HEK293T (cell line): ENCODE results near the gene PTCHD1.

Experiments
- CTCF ChIA-PET: fragments of 350-600 bp; formaldehyde crosslinking; extraction: SDS; loops from one replicate; lab custom pipeline; 2021; ENCODE audit warnings: antibody characterized with exemption, inconsistent platforms; lab: Yijun Ruan, JAX
- POLR2A ChIA-PET: fragments of 350-600 bp; formaldehyde crosslinking; extraction: SDS; loops from one replicate; lab custom pipeline; 2020; ENCODE audit warnings: antibody characterized with exemption, inconsistent platforms; lab: Yijun Ruan, JAX
- DNase-seq: peaks from one replicate; pipeline ENCODE4 v3.0.0; 2012; ENCODE audit warnings: mixed read lengths; ENCODE audit errors: extremely low spot score
- ARNT ChIP-seq: fragments of 450-650 bp; IDR thresholded peaks from 2 replicates; pipeline ENCODE4 v1.6.1; 2017; ENCODE audit warnings: mild to moderate bottlenecking
- BHLHE40 ChIP-seq: fragments of 450-650 bp; IDR thresholded peaks from 2 replicates; pipeline ENCODE4 v1.6.1; 2016; ENCODE audit warnings: mild to moderate bottlenecking, moderate library complexity, borderline replicate concordance
- CTBP1 ChIP-seq: fragments of 450-650 bp; IDR thresholded peaks from 2 replicates; pipeline ENCODE4 v1.6.1; 2016; ENCODE audit warnings: borderline replicate concordance
- ELF4 ChIP-seq: fragments of 450-650 bp; IDR thresholded peaks from 2 replicates; pipeline ENCODE4 v1.6.1; 2017; ENCODE audit warnings: antibody characterized with exemption
- FOXA1 ChIP-seq: fragments of 450-650 bp; IDR thresholded peaks from 2 replicates; pipeline ENCODE4 v1.6.1; 2016; ENCODE audit warnings: mild to moderate bottlenecking
- FOXK2 ChIP-seq: fragments of 450-650 bp; IDR thresholded peaks from 2 replicates; pipeline ENCODE4 v1.6.1; 2016; ENCODE audit warnings: mild to moderate bottlenecking
- FOXM1 ChIP-seq: fragments of 450-650 bp; IDR thresholded peaks from 2 replicates; pipeline ENCODE4 v1.6.1; 2017; ENCODE audit warnings: mild to moderate bottlenecking, borderline replicate concordance
- HDGF ChIP-seq: fragments of 450-650 bp; IDR thresholded peaks from 2 replicates; pipeline ENCODE4 v1.6.1; 2017; ENCODE audit warnings: antibody characterized with exemption, borderline replicate concordance
- L3MBTL2 ChIP-seq: fragments of 450-650 bp; conservative IDR thresholded peaks from 2 replicates; pipeline ENCODE4 v1.6.1; 2016; ENCODE audit warnings: mild to moderate bottlenecking
- LEF1 ChIP-seq: fragments of 450-650 bp; IDR thresholded peaks from 2 replicates; pipeline ENCODE4 v1.6.1; 2017; ENCODE audit warnings: mild to moderate bottlenecking, borderline replicate concordance
- NFRKB ChIP-seq: fragments of 450-650 bp; IDR thresholded peaks from 2 replicates; pipeline ENCODE4 v1.6.1; 2016; ENCODE audit warnings: mild to moderate bottlenecking, moderate library complexity
- PKNOX1 ChIP-seq: fragments of 450-650 bp; IDR thresholded peaks from 2 replicates; pipeline ENCODE4 v1.6.1; 2016
- SP1 ChIP-seq: fragments of 450-650 bp; IDR thresholded peaks from 2 replicates; pipeline ENCODE4 v1.6.1; 2017
- SUZ12 ChIP-seq: fragments of 450-650 bp; IDR thresholded peaks from 2 replicates; pipeline ENCODE4 v1.6.1; 2016; ENCODE audit warnings: mild to moderate bottlenecking
- TARDBP ChIP-seq: fragments of 450-650 bp; IDR thresholded peaks from 2 replicates; pipeline ENCODE4 v1.6.1; 2016
- ZNF384 ChIP-seq: fragments of 450-650 bp; IDR thresholded peaks from 2 replicates; pipeline ENCODE4 v1.6.1; 2016

The PTCHD1 gene

GRCh38 chrX:23304881-23305280, 29.8 kb upstream of the PTCHD1 start:
- POLR2A ChIA-PET = no interaction called here
- no peak for DNase-seq
- CTCF ChIA-PET = no interaction called here
- TF ChIP-seq SP1 = no peak
- TF ChIP-seq PKNOX1 = no peak
- no peak for TF ChIP-seq CTBP1
- no peak for TF ChIP-seq ZNF384
- TF ChIP-seq TARDBP = no peak
- TF ChIP-seq NFRKB = no peak
- no peak for TF ChIP-seq BHLHE40
- TF ChIP-seq ARNT = no peak
- TF ChIP-seq SUZ12 = no peak
- TF ChIP-seq ELF4 = no peak
- no peak for TF ChIP-seq FOXK2
- no peak for TF ChIP-seq L3MBTL2
- no peak for TF ChIP-seq FOXA1
- no peak for TF ChIP-seq HDGF
- no peak for TF ChIP-seq LEF1
- TF ChIP-seq FOXM1 = no peak

GRCh38 chrX:23311731-23312130, 22.9 kb upstream of the PTCHD1 start:
- TF ChIP-seq L3MBTL2 (no peak), LEF1 (no peak), SUZ12 (no peak), ELF4 (no peak), FOXK2 (no peak), SP1 (no peak), HDGF (no peak), BHLHE40 (no peak), TARDBP (no peak), FOXM1 (no peak), ARNT (no peak), NFRKB (no peak), ZNF384 (no peak), CTBP1 (no peak), FOXA1 (no peak), PKNOX1 (no peak)
- ChIA-PET POLR2A (no interaction called here), CTCF (no interaction called here)
- DNase-seq = no peak

- TF ChIP-seq ELF4 (no peak), LEF1 (no peak), TARDBP (no peak), FOXA1 (no peak), SUZ12 (no peak), FOXM1 (no peak), FOXK2 (no peak), SP1 (no peak), PKNOX1 (no peak), ZNF384 (no peak), HDGF (no peak), L3MBTL2 (no peak), BHLHE40 (no peak), ARNT (no peak)
- ChIA-PET POLR2A (no interaction called here), CTCF (no interaction called here)
- no peak for DNase-seq
Measured at GRCh38 chrX:23312136-23312535, 22.5 kb upstream of the PTCHD1 start.

- CTCF ChIA-PET = interaction anchor here (0.6 to 1.2 kb wide), 3 partner anchors 13 to 1370 kb away, joined by 3 to 4 read pairs (median 4); no protein-coding TSS in a partner anchor
- DNase-seq = peak; percentile 74
- TF ChIP-seq FOXA1 = no peak
- TF ChIP-seq NFRKB = no peak
- no peak for TF ChIP-seq CTBP1
- TF ChIP-seq TARDBP = no peak
- no peak for TF ChIP-seq FOXK2
- TF ChIP-seq LEF1 = no peak
- no peak for TF ChIP-seq ELF4
- no peak for TF ChIP-seq ZNF384
- TF ChIP-seq PKNOX1 = no peak
- no peak for TF ChIP-seq SUZ12
- TF ChIP-seq ARNT = no peak
- TF ChIP-seq L3MBTL2 = no peak
- POLR2A ChIA-PET = no interaction called here
Measured at GRCh38 chrX:23317799-23318724, 16.6 kb upstream of the PTCHD1 start.

GRCh38 chrX:23327104-23327503, 7.5 kb upstream of the PTCHD1 start:
- POLR2A ChIA-PET = no interaction called here
- no peak for DNase-seq
- CTCF ChIA-PET = no interaction called here
- TF ChIP-seq ARNT (no peak), NFRKB (no peak), FOXA1 (no peak), LEF1 (no peak), BHLHE40 (no peak), FOXK2 (no peak), SUZ12 (no peak)
